Subcutaneous adipose tissue (tissue), 4 donors: ENCODE measurements around the gene NPRL2. TPM values are rescaled to one million over a fixed set of nuclear protein-coding genes. Genes with fewer than 3 reads are reported as not detected.

Experiments
- total RNA-seq, 4 donors: library from RNA; depleted of rRNA; stranded (reverse); fragments of >200 nt; gene quantifications; one replicate each; pipeline ENCODE4 v1.1.0, GENCODE V29; 2016
- TF ChIP-seq, protein P1 (sequence below): fragments of 450-650 bp; IDR thresholded peaks from one replicate; pipeline ENCODE4 v1.5.1; 2016; ENCODE audit warnings: low read depth, mild to moderate bottlenecking, control low read depth, antibody characterized with exemption, moderate library complexity

Gene NPRL2
- total RNA-seq, 4 donors from 2014 or later = 14.3 to 18.8 (median 17.5) TPM

DNA sequence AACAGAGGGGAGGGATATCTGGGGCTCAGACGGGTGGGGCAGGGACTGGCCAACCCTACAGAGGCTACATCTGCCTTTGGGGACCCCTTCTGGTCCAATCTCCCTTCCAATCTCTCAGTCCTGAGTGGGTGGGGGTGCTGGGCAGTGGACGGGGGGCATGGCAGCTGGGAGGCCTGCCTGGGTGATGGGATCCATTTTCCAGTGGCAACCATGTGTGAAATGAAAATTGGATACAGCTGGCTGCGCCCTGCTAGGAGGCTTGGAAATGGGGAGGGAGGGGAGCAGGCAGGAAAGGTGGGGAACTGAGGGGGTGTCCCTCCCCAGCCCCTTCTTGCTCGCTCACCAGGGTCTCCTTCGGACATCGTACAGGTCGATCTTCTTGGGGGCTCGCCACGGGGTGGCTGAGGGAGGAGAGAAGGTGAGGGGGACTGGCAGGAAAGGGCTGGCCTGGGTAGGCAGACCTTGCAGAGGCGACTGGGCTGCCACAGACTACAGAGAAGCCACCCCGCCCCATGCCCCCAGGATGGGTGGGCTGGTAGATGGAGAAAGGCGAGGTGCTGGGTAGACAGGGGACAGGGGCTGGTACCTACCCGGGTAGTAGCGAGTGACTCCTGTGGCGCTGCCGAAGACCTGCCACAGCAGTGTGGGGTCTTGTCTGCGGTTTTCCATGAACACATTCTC lies 30.0 kb upstream of the NPRL2 start:
- TF ChIP-seq, protein P1, sequence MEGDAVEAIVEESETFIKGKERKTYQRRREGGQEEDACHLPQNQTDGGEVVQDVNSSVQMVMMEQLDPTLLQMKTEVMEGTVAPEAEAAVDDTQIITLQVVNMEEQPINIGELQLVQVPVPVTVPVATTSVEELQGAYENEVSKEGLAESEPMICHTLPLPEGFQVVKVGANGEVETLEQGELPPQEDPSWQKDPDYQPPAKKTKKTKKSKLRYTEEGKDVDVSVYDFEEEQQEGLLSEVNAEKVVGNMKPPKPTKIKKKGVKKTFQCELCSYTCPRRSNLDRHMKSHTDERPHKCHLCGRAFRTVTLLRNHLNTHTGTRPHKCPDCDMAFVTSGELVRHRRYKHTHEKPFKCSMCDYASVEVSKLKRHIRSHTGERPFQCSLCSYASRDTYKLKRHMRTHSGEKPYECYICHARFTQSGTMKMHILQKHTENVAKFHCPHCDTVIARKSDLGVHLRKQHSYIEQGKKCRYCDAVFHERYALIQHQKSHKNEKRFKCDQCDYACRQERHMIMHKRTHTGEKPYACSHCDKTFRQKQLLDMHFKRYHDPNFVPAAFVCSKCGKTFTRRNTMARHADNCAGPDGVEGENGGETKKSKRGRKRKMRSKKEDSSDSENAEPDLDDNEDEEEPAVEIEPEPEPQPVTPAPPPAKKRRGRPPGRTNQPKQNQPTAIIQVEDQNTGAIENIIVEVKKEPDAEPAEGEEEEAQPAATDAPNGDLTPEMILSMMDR = no peak

DNA sequence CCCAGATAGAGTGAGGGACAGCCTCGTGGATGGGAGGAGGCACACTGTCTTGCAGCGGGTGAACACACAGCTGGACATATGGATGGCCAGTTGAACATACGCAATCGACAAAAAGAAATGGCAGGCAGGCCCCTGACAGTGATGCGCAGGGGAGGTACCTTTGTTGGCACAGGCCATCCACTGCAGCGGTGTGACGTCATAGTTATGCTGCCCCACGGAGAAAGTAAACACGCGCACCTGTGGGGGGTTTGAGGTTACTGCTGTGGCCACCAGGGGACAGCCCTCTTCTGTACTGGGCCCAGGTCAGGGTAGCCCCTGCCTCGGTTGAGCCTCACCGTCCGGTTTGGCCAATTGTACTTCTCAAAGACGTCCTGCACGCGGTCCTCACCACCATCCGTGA lies 28.2 kb upstream of the NPRL2 start:
- TF ChIP-seq, protein P1 = no peak

DNA sequence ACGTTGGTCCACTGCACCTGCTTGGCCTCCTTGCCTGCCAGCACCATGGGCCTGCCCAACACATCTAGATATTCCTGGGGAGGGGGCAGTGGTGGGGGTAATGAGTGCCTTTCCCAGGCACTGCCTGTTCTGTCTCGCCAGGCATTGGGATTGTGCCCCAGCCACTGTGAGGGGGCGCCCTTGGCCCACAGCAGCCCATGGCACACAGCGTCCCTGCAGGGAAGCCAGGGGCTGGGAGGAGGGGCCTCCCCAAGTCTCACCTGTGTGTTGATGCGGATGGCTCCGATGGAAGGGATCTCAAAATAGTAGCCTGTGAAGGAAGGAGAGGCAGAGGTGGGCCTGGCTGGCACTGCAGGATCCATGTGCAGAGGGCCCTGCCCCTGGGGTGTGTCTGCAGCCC lies 27.4 kb upstream of the NPRL2 start:
- TF ChIP-seq, protein P1 = no peak

DNA sequence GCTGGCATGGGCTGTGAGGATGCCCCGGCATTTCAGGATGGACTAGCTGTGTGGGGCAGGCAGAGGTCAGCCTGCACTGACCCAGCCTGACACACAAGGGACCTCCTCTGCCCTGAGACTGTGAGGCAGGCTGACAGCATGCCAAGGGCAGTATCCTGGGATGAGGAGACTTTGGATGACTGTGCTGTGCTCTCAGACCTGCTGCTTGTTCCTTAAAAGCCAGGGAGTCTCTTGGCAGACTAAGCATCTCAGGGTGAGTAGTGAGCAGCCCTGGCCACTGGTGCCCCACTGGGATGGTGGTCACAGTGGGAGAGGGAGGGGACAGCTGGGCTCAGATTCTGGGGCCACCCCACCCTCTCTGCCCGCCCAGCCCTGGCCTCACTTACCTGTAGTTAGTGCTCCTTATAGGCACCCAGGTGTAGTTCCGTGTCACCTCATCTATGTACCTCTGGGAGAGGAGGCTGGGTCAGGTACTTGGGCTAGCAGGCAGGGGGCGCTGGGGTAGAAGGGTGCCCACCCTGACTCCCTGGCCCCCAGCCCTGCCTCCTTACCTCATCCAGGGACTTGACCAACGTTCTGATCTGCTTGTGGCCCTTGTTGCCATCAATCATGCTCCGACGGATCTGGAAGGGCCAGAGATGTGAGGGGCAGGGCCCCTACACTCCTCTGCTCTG lies 24.8 kb upstream of the NPRL2 start:
- TF ChIP-seq, protein P1 = no peak

DNA sequence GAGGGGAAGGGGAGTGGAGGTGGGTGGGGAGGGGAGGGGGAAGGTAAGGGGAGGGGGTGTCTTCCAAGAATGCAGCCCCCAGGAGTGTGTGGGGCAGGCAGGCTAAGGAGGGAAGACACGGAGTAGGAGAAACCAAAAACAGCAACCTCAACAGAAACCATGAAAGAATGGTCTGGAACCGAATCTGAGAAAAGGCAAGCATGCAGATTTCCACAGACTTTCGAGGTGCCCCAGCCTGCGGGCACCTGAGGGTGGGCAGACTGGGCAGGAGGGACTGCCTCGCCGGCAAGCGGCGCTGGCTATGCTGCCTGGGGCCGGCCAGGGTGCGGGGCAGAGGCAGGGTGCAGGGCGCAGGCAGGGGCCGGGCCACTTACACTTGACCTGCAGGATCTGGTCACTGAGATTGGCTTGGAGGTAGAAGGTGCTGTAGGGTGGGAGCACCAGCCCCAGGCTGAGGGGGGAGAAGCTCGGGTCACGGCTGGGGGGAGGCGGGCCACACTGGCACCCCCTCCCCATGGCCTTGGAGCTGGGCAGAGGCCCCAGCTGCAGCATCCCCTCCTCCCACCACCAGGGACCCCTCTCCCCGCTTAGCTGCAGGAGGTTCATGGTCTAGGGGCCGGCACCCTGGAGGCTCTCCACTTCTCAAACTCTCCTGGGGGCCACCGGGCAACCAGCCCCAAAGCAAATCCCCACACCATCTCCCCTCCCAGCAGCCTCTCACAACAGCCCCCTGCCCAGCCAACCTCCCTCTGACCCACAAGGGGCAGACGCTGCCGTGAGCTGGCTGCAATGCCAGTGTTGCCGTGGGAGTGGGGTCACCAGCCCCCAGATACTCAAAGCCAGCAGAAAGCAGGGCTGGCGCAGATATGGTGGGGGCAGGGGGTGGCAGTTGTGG lies 24.0 kb upstream of the NPRL2 start:
- TF ChIP-seq, protein P1 = no peak

DNA sequence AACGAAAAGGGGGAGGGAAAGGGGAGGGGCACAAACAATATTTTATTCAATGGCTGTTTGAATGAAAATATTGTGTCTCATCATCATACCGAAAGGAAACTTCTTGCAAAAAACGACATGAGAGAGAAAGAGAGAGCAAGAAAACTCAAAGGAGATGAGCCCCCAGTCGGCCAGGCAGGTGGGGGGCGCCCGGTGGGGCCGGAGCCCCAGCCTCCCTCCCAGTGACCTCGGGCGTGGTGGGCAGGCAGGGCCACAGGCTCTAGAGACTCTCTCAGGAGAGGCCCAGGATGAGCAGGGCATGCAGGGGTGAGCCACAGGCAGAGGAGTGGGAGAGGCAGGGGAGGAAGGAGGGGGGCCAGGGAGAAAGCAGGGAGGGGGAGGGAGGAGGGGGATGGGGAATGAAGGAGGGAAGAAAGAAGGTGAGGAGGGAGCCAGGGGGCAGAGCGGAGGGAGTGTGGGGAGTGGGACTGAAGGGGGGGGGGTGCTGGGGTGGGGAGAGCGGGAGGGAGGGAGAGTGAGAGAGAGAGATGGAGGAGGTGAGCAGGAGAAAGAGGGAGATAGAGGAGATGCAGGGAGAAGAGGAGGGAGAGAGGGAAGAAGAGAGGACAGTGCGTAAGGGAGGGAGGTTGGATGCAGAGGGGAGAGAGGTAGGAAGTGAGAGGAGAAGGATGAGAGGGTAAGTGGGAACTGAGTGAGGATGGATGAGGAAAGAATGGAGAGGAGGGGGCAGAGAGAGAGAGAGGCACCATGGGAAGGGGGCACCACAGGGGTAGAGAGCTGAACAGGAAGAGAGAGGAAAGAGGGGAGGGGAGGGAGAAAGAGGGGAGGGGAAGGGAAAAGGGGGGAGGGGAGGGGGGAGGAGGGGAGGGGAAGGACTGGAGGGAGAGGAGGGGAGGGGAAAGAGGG lies 22.8 kb upstream of the NPRL2 start:
- TF ChIP-seq, protein P1 = no peak
